PC-3 (cell line): Measurements from ENCODE around the gene TMC6.

Source experiments
- CTCF ChIP-seq: fragments of 300-600 bp; sonication (generic); conservative IDR thresholded peaks from 2 replicates; pipeline ENCODE4 v1.5.1; 2017; ENCODE audit warnings: antibody characterized with exemption, low read depth, mild to moderate bottlenecking, low read length
- EZH2 ChIP-seq: fragments of 300-600 bp; sonication (generic); IDR thresholded peaks from one replicate; pipeline ENCODE4 v1.6.1; 2017; ENCODE audit warnings: antibody characterized with exemption, mild to moderate bottlenecking, low read length; ENCODE audit not compliant: unreplicated experiment
- EZH2phosphoT487 ChIP-seq: fragments of 300-600 bp; sonication (generic); IDR thresholded peaks from 2 replicates; pipeline ENCODE4 v1.6.1; 2018; ENCODE audit warnings: mild to moderate bottlenecking, antibody characterized with exemption, low read length, borderline replicate concordance

- TF ChIP-seq CTCF: no peak
- TF ChIP-seq EZH2: no peak
- TF ChIP-seq EZH2phosphoT487: no peak
Measured at GRCh38 chr17:78122931-78123249, 5.7 kb downstream of the TMC6 start.
